NB4 (cell line): ENCODE results near the gene CREB3L4.
"Not testable (repeated sequence)": the region's sequence is repeated elsewhere in the genome, so short reads cannot be mapped to it uniquely, and the experiment has no call there.

Experiments used
- CTCF ChIP-seq: IDR thresholded peaks from one replicate; pipeline ENCODE4 v1.5.1; 2012; ENCODE audit warnings: low read depth, low read length
- MAX ChIP-seq: IDR thresholded peaks from 2 replicates; pipeline ENCODE4 v1.6.1; 2011; ENCODE audit warnings: low read depth, low read length
- MYC ChIP-seq: IDR thresholded peaks from 2 replicates; pipeline ENCODE4 v1.6.1; 2011; ENCODE audit warnings: low read depth, low read length
- POLR2A ChIP-seq: IDR thresholded peaks from 2 replicates; pipeline ENCODE4 v1.6.1; 2011; ENCODE audit warnings: mild to moderate bottlenecking; ENCODE audit not compliant: insufficient read length; ENCODE audit errors: extremely low read depth

DNA sequence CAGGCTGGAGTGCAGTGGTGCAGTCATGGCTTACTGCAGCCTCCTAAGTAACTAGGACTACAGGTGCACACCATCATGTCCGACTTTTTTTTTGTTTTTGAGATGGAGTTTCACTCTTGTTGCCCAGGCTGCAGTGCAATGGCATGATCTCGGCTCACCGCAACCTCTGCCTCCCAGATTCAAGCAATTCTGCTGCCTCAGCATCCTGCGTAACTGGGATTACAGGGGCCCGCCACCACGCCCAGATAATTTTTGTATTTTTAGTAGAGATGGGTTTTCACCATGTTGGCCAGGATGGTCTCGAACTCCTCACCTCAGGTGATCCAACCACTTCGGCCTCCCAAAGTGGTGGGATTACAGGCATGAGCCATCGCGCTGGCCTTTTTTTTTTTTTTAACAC, 29.2 kb downstream of the CREB3L4 start:
- not testable (repeated sequence) for TF ChIP-seq CTCF, POLR2A, MAX, MYC
